GM19351 (cell line): ENCODE results near the gene ERP44.
"Not testable (repeated sequence)": the region's sequence is repeated elsewhere in the genome, so short reads cannot be mapped to it uniquely, and the experiment has no call there.

Source experiments
- ATAC-seq: cut with Tn5 transposase; IDR thresholded peaks from one replicate; pipeline ENCODE4 v1.9.1; 2021; ENCODE audit warnings: mild to moderate bottlenecking, moderate library complexity; ENCODE audit not compliant: unreplicated experiment

ERP44 gene

GRCh38 chr9:100070104-100071041 is 28.4 kb downstream of the ERP44 start:
- ATAC-seq: no peak

GRCh38 chr9:100069068-100069467 is 29.7 kb downstream of the ERP44 start:
- not testable (repeated sequence) for ATAC-seq

- ATAC-seq: not testable (repeated sequence)
Measured at GRCh38 chr9:100067990-100068389, 30.8 kb downstream of the ERP44 start.

- peak; percentile 86 for ATAC-seq
Measured at GRCh38 chr9:100066539-100066938, 32.3 kb downstream of the ERP44 start.

GRCh38 chr9:100064872-100065581 is 33.8 kb downstream of the ERP44 start:
- no peak for ATAC-seq

GRCh38 chr9:100063185-100063584 is 35.6 kb downstream of the ERP44 start:
- no peak for ATAC-seq

- not testable (repeated sequence) for ATAC-seq
Measured at GRCh38 chr9:100062683-100063082, 36.1 kb downstream of the ERP44 start.

- peak; percentile 94 for ATAC-seq
Measured at GRCh38 chr9:100058699-100059579, 39.9 kb downstream of the ERP44 start.

GRCh38 chr9:100057624-100058023 is 41.2 kb downstream of the ERP44 start:
- ATAC-seq: no peak

- ATAC-seq: no peak
Measured at GRCh38 chr9:100056561-100056960, 42.2 kb downstream of the ERP44 start.

- no peak for ATAC-seq
Measured at GRCh38 chr9:100052375-100052774, 46.4 kb downstream of the ERP44 start.

GRCh38 chr9:100049551-100049950 is 49.2 kb downstream of the ERP44 start:
- ATAC-seq: no peak

GRCh38 chr9:100038472-100038871 is 60.3 kb downstream of the ERP44 start:
- no peak for ATAC-seq

- no peak for ATAC-seq
Measured at GRCh38 chr9:100033877-100034551, 64.8 kb downstream of the ERP44 start.

- ATAC-seq: peak; percentile 45
Measured at GRCh38 chr9:100030548-100030947, 68.3 kb downstream of the ERP44 start.

- no peak for ATAC-seq
Measured at GRCh38 chr9:100029251-100029650, 69.5 kb downstream of the ERP44 start.

GRCh38 chr9:100028201-100028784 is 70.5 kb downstream of the ERP44 start:
- ATAC-seq: peak; percentile 92

GRCh38 chr9:100027543-100027942 is 71.3 kb downstream of the ERP44 start:
- no peak for ATAC-seq

GRCh38 chr9:100021931-100022330 is 76.9 kb downstream of the ERP44 start:
- ATAC-seq: no peak
